B cell (primary cell): ENCODE measurements around the gene AKAP6. TPM values are rescaled to one million over a fixed set of nuclear protein-coding genes. Genes with fewer than 3 reads are reported as not detected.

Experiments used
- ATAC-seq: fragments of 200-7000 bp; cut with Tn5 transposase; one replicate; pipeline ENCODE4 v1.10.0; 2021; ENCODE audit warnings: low read depth, mild to moderate bottlenecking, moderate number of reproducible peaks, moderate library complexity
- CTCF ChIA-PET: fragments of 350-600 bp; sonication (Branson Sonifier 250); formaldehyde crosslinking; loops from one replicate; lab custom pipeline; 2021; ENCODE audit warnings: antibody characterized with exemption, inconsistent platforms; lab: Charles Lee
- POLR2A ChIA-PET: fragments of 350-600 bp; sonication (Branson Sonifier 250); formaldehyde crosslinking; loops from one replicate; lab custom pipeline; 2021; ENCODE audit warnings: antibody characterized with exemption; lab: Charles Lee
- DNase-seq: peaks from one replicate; pipeline ENCODE4 v3.0.0; 2013
- H2AFZ ChIP-seq: 2 replicates; pipeline ENCODE4 v1.6.1; 2012; ENCODE audit warnings: mild to moderate bottlenecking, low read depth, low read length; ENCODE audit not compliant: insufficient read depth, poor library complexity, severe bottlenecking
- H3K27ac ChIP-seq, 2 donors: 1 replicate in 1 of 2; 2 replicates in 1 of 2; pipeline ENCODE4 v1.5.1; 2012 to 2013; ENCODE audit warnings: low read length in 2 of 2, mild to moderate bottlenecking in 2 of 2, moderate library complexity in 1 of 2
- H3K27me3 ChIP-seq, 4 experiments: fragments of 200-600 bp in 1 of 4; sonication (generic) in 1 of 4; replicated peaks in 1 of 4; 1 replicate in 2 of 4; 2 replicates in 2 of 4; pipeline versions ENCODE4 v1.6.1 to v1.7.0; 2013 to 2016; ENCODE audit warnings: low read length in 3 of 4, mild to moderate bottlenecking in 2 of 4, mixed read lengths in 1 of 4, moderate library complexity in 1 of 4; ENCODE audit not compliant: insufficient read depth in 4 of 4, control insufficient read depth in 3 of 4; ENCODE audit errors: control extremely low read depth in 1 of 4
- H3K36me3 ChIP-seq, 2 experiments: replicated peaks in 1 of 2; 1 replicate in 1 of 2; 2 replicates in 1 of 2; pipeline versions ENCODE4 v1.6.1 to v1.7.1; 2013; ENCODE audit warnings: low read length in 1 of 2; ENCODE audit not compliant: insufficient read depth in 2 of 2, control insufficient read depth in 1 of 2; ENCODE audit errors: control extremely low read depth in 1 of 2, extremely low read depth in 1 of 2
- H3K4me1 ChIP-seq, 2 donors: fragments of 200-600 bp in 1 of 2; sonication (generic) in 1 of 2; 1 replicate in 1 of 2; 2 replicates in 1 of 2; pipeline versions ENCODE4 v1.5.1 to v1.6.1; 2013 to 2017; ENCODE audit warnings: low read length in 2 of 2; ENCODE audit not compliant: control insufficient read depth in 2 of 2, insufficient read depth in 2 of 2
- H3K4me2 ChIP-seq: replicated peaks from 2 replicates; pipeline ENCODE3; 2012; ENCODE audit warnings: mild to moderate bottlenecking, low read depth, low read length; ENCODE audit not compliant: poor library complexity, severe bottlenecking
- H3K4me3 ChIP-seq, 5 experiments: fragments of 200-600 bp in 1 of 5; sonication (generic) in 1 of 5; 1 replicate in 3 of 5; 2 replicates in 2 of 5; pipeline versions ENCODE4 v1.5.1 to v1.7.0; 2011 to 2016; ENCODE audit warnings: low read length in 4 of 5, mild to moderate bottlenecking in 4 of 5, low read depth in 2 of 5, control low read depth in 1 of 5, moderate library complexity in 1 of 5; ENCODE audit not compliant: insufficient read depth in 1 of 5; ENCODE audit errors: control extremely low read depth in 1 of 5, extremely low read depth in 1 of 5
- H3K79me2 ChIP-seq: fragments of 200-600 bp; sonication (generic); one replicate; pipeline ENCODE4 v1.6.0; 2016; ENCODE audit warnings: low read length; ENCODE audit not compliant: control insufficient read depth, insufficient read depth
- H3K9ac ChIP-seq: fragments of 200-600 bp; sonication (generic); 2 replicates; pipeline ENCODE4 v1.6.1; 2017; ENCODE audit warnings: mild to moderate bottlenecking, low read length, moderate library complexity
- H3K9me3 ChIP-seq, 3 donors: one replicate each; pipeline versions ENCODE4 v1.6.1 to v1.7.1; 2013; ENCODE audit warnings: low read length in 2 of 3; ENCODE audit not compliant: control insufficient read depth in 2 of 3, insufficient read depth in 1 of 3; ENCODE audit errors: control extremely low read depth in 1 of 3
- H4K20me1 ChIP-seq: 2 replicates; pipeline ENCODE4 v1.6.0; 2012; ENCODE audit warnings: mild to moderate bottlenecking, low read length; ENCODE audit not compliant: insufficient read depth, control insufficient read depth, poor library complexity, severe bottlenecking
- H3K27ac Mint-ChIP-seq: one replicate; pipeline ENCODE4 v1.8.0; 2021; ENCODE audit warnings: mixed read lengths
- H3K27me3 Mint-ChIP-seq: one replicate; pipeline ENCODE4 v1.8.0; 2021; ENCODE audit warnings: mixed read lengths
- H3K4me1 Mint-ChIP-seq: one replicate; pipeline ENCODE4 v1.8.0; 2021; ENCODE audit warnings: mixed read lengths
- H3K4me3 Mint-ChIP-seq: one replicate; pipeline ENCODE4 v1.8.0; 2021; ENCODE audit warnings: mixed read lengths
- H3K9me3 Mint-ChIP-seq: one replicate; pipeline ENCODE4 v1.8.0; 2022; ENCODE audit warnings: mixed read lengths; ENCODE audit not compliant: insufficient read depth
- EZH2 ChIP-seq: IDR thresholded peaks from 2 replicates; pipeline ENCODE4 v1.6.1; 2012; ENCODE audit warnings: borderline replicate concordance, low read depth, mild to moderate bottlenecking, moderate library complexity, low read length; ENCODE audit not compliant: insufficient read depth, poor library complexity, severe bottlenecking
- WGBS: methylation state at CpG from one replicate; pipeline ENCODE4 v1.1.5; 2013; ENCODE audit warnings: missing lambda C conversion rate; ENCODE audit not compliant: insufficient coverage; 5-methylcytosine and 5-hydroxymethylcytosine counted together
- intact Hi-C: fragments of 100-400 bp; cut with micrococcal nuclease; formaldehyde crosslinking; loops from one replicate; pipeline ENCODE4 v1.10.0; 2022
- polyA plus RNA-seq: library from polyadenylated mRNA; depleted of rRNA; stranded (reverse); fragments of >200 nt; gene quantifications from 2 replicates; pipeline ENCODE4 v1.2.3, GENCODE V29; 2012
- total RNA-seq, 2 donors: library from RNA; stranded (reverse); fragments of 120-200 nt in 1 of 2; gene quantifications; 1 replicate in 1 of 2; 2 replicates in 1 of 2; pipeline versions ENCODE4 v1.2.3 to v1.2.4, GENCODE V29; 2013 to 2022
- TF ChIP-seq, protein P1 (sequence below): fragments of 200-600 bp; IDR thresholded peaks from one replicate; pipeline ENCODE4 v1.8.0; 2022; ENCODE audit warnings: antibody characterized with exemption, mild to moderate bottlenecking

The AKAP6 gene
- total and polyA plus RNA-seq, 2 donors (not counting 1 experiment from before 2014, with no cell fraction given): 1.4 to 2.8 TPM

DNA sequence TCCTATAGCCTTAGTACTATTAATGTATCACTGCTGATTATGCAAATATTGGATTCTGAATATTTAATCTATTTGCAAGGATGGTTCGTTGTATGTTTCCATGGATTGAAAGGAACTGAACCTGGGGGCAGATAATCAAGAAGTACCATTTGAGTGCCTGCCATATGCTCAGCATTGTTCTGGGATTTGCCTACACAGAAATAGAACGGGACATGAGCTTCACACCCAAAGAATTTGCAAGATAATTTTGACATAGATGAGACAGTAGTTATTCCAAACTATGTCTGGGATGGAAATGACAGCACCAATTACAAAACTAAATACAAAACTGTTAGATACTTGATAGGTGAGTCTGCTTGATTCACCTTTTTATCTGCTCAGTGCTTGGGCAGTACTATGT, 476.9 kb downstream of the AKAP6 start:
- H3K27me3 Mint-ChIP-seq: no peaks in the 10 kb centered on the region
- H3K27ac ChIP-seq: no peak overlapping the region
- ATAC-seq (no peak), DNase-seq (no peak)
- intact Hi-C loops: no loop called here
- ChIA-PET CTCF (no interaction called here), POLR2A (no interaction called here)
- no peaks in the 10 kb centered on the region for H4K20me1 ChIP-seq
- H3K9ac ChIP-seq: no peak overlapping the region
- 80% methylated on average over 1 of the region's 2 CpGs for WGBS
- no peak overlapping the region for H2AFZ ChIP-seq
- H3K27me3 ChIP-seq: no peaks in the 10 kb centered on the region
- no peaks in the 10 kb centered on the region for H3K4me1 ChIP-seq
- no peak overlapping the region for H3K4me3 ChIP-seq
- peaks cover 20% of the 10 kb centered on the region for H3K9me3 Mint-ChIP-seq
- H3K36me3 ChIP-seq: no peaks in the 10 kb centered on the region
- TF ChIP-seq, protein P1, sequence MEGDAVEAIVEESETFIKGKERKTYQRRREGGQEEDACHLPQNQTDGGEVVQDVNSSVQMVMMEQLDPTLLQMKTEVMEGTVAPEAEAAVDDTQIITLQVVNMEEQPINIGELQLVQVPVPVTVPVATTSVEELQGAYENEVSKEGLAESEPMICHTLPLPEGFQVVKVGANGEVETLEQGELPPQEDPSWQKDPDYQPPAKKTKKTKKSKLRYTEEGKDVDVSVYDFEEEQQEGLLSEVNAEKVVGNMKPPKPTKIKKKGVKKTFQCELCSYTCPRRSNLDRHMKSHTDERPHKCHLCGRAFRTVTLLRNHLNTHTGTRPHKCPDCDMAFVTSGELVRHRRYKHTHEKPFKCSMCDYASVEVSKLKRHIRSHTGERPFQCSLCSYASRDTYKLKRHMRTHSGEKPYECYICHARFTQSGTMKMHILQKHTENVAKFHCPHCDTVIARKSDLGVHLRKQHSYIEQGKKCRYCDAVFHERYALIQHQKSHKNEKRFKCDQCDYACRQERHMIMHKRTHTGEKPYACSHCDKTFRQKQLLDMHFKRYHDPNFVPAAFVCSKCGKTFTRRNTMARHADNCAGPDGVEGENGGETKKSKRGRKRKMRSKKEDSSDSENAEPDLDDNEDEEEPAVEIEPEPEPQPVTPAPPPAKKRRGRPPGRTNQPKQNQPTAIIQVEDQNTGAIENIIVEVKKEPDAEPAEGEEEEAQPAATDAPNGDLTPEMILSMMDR: no peak
- TF ChIP-seq EZH2: no peak
- no peaks in the 10 kb centered on the region for H3K79me2 ChIP-seq
- H3K4me3 Mint-ChIP-seq: no peak overlapping the region
- H3K27ac Mint-ChIP-seq: no peak overlapping the region
- peaks cover 0 to 11% (median 7%) of the 10 kb centered on the region in 3 donors for H3K9me3 ChIP-seq
- no peak overlapping the region for H3K4me2 ChIP-seq
- H3K4me1 Mint-ChIP-seq: no peaks in the 10 kb centered on the region

DNA sequence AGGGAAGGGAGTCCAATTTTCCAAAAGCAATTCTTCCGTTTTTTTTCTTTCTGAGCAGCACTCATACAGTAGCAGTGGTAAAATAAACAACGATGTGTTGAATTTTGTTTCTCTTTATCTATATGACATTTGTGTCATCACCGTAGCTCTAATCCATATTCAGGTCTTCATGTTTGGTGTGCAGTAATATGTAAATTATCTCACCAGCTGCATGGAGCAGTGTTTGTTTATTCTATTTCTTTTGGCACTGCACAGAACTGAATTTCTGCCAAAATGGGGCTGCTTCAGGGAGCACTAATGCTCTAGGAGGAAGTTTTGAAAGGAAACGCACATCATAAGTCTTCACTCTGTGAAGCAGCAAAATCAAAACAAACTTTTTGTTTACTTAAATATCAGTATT, 479.5 kb downstream of the AKAP6 start:
- Histone ChIP-seq H3K27ac (no peak overlapping the region), H3K4me1 (no peaks in the 10 kb centered on the region), H3K36me3 (no peaks in the 10 kb centered on the region), H3K9me3 (peaks cover 0 to 6% (median 5%) of the 10 kb centered on the region in 3 donors), H3K4me3 (no peak overlapping the region), H2AFZ (no peak overlapping the region), H3K4me2 (no peak overlapping the region), H3K27me3 (no peaks in the 10 kb centered on the region), H4K20me1 (no peaks in the 10 kb centered on the region), H3K9ac (no peak overlapping the region), H3K79me2 (no peaks in the 10 kb centered on the region)
- TF ChIP-seq, protein P1: no peak
- TF ChIP-seq EZH2: no peak
- Mint-ChIP-seq H3K4me1 (no peaks in the 10 kb centered on the region), H3K27ac (no peak overlapping the region), H3K9me3 (peaks cover 11% of the 10 kb centered on the region), H3K4me3 (no peak overlapping the region), H3K27me3 (no peaks in the 10 kb centered on the region)
- ATAC-seq: no peak
- no CpG with 5 or more reads among the region's 4 CpGs for WGBS
- POLR2A ChIA-PET: no interaction called here
- no peak for DNase-seq
- CTCF ChIA-PET: no interaction called here
- intact Hi-C loops: no loop called here
